OCI-LY3 (cell line): ENCODE data around the gene EYA2.

Experiments used
- H2AFZ ChIP-seq: fragments of 200-600, 300-600 bp; shearing (Covaris generic); 2 replicates; pipeline ENCODE4 v1.6.0; 2014; ENCODE audit warnings: antibody characterized with exemption, low read depth, low read length
- H3K27ac ChIP-seq: fragments of 200-600, 300-600 bp; sonication (generic); 2 replicates; pipeline ENCODE4 v1.5.1; 2014; ENCODE audit warnings: mild to moderate bottlenecking, low read length, moderate library complexity, mixed read lengths
- H3K27me3 ChIP-seq: fragments of 200-600, 300-600 bp; sonication (generic); 2 replicates; pipeline ENCODE4 v1.6.1; 2014; ENCODE audit warnings: low read depth, low read length, mixed read lengths
- H3K36me3 ChIP-seq: fragments of 200-600, 300-600 bp; sonication (generic); replicated peaks from 2 replicates; pipeline ENCODE3; 2014; ENCODE audit warnings: low read depth, low read length, mixed read lengths
- H3K4me1 ChIP-seq: fragments of 300-600, 200-600 bp; sonication (generic); 2 replicates; pipeline ENCODE4 v1.6.1; 2014; ENCODE audit warnings: low read length, mixed read lengths
- H3K4me2 ChIP-seq: fragments of 200-600, 300-600 bp; sonication (generic); 2 replicates; pipeline ENCODE4 v1.6.1; 2014; ENCODE audit warnings: low read length, mixed read lengths
- H3K4me3 ChIP-seq: fragments of 300-600, 200-600 bp; sonication (generic); 2 replicates; pipeline ENCODE4 v1.5.1; 2014; ENCODE audit warnings: antibody characterized with exemption, mild to moderate bottlenecking, low read length, moderate library complexity
- H3K79me2 ChIP-seq: fragments of 300-600, 200-600 bp; shearing (Covaris generic); 2 replicates; pipeline ENCODE4 v1.6.1; 2014; ENCODE audit warnings: mild to moderate bottlenecking, low read length, mixed read lengths
- H3K9ac ChIP-seq: fragments of 300-600, 200-600 bp; shearing (Covaris generic); 2 replicates; pipeline ENCODE4 v1.6.0; 2014; ENCODE audit warnings: mild to moderate bottlenecking, low read length, moderate library complexity
- H3K9me3 ChIP-seq: fragments of 200-600, 300-600 bp; shearing (Covaris generic); 2 replicates; pipeline ENCODE4 v1.6.1; 2014; ENCODE audit warnings: low read length, mixed read lengths; ENCODE audit not compliant: insufficient read depth
- H4K20me1 ChIP-seq: fragments of 200-600, 300-600 bp; sonication (generic); 2 replicates; pipeline ENCODE4 v1.6.1; 2016; ENCODE audit warnings: low read length, mixed read lengths; ENCODE audit not compliant: insufficient read depth
- EZH2phosphoT487 ChIP-seq: fragments of 200-600 bp; shearing (Covaris generic); IDR thresholded peaks from 2 replicates; pipeline ENCODE4 v1.6.1; 2018; ENCODE audit warnings: antibody characterized with exemption, mixed run types, low read depth
- TF ChIP-seq, protein P1 (sequence below): fragments of 200-600, 300-600 bp; sonication (generic); IDR thresholded peaks from 2 replicates; pipeline ENCODE4 v1.5.1; 2014; ENCODE audit warnings: antibody characterized with exemption, low read length, low read depth

The EYA2 gene

DNA sequence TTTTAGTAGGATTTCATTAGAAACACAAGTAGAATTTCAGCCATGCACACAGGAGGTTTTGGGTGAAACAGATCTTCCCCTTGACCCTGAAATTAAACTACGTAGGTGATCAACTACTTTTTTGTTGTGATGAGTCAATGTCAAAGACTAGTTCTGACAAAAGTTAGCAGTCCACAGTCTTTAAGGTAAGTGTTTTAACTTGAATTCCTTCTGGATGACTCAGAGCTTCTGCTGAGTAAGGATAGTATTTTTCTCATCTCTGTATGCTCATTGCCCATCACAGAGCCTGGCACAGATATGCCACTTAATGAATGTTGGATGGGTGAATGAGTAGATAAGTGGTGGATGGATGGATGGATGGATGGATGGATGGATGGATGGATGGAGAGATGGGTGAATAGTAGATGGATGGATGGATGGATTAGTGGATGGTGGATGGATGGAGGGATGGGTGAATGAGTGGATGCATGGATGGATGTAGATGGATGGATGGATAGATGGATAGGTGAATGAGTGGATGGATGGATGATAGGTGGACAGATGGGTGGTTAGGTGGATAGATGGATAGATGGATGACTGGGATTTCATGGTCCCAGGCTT is 296.5 kb downstream of the EYA2 start:
- Histone ChIP-seq H3K9ac (no peak overlapping the region), H3K4me1 (no peaks in the 10 kb centered on the region), H3K4me3 (no peak overlapping the region), H3K27me3 (peaks cover 42% of the 10 kb centered on the region), H3K9me3 (no peaks in the 10 kb centered on the region), H3K27ac (no peak overlapping the region), H2AFZ (no peak overlapping the region), H4K20me1 (no peaks in the 10 kb centered on the region), H3K4me2 (no peak overlapping the region), H3K36me3 (no peaks in the 10 kb centered on the region), H3K79me2 (no peaks in the 10 kb centered on the region)
- TF ChIP-seq, protein P1, sequence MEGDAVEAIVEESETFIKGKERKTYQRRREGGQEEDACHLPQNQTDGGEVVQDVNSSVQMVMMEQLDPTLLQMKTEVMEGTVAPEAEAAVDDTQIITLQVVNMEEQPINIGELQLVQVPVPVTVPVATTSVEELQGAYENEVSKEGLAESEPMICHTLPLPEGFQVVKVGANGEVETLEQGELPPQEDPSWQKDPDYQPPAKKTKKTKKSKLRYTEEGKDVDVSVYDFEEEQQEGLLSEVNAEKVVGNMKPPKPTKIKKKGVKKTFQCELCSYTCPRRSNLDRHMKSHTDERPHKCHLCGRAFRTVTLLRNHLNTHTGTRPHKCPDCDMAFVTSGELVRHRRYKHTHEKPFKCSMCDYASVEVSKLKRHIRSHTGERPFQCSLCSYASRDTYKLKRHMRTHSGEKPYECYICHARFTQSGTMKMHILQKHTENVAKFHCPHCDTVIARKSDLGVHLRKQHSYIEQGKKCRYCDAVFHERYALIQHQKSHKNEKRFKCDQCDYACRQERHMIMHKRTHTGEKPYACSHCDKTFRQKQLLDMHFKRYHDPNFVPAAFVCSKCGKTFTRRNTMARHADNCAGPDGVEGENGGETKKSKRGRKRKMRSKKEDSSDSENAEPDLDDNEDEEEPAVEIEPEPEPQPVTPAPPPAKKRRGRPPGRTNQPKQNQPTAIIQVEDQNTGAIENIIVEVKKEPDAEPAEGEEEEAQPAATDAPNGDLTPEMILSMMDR = no peak
- TF ChIP-seq EZH2phosphoT487 = no peak

DNA sequence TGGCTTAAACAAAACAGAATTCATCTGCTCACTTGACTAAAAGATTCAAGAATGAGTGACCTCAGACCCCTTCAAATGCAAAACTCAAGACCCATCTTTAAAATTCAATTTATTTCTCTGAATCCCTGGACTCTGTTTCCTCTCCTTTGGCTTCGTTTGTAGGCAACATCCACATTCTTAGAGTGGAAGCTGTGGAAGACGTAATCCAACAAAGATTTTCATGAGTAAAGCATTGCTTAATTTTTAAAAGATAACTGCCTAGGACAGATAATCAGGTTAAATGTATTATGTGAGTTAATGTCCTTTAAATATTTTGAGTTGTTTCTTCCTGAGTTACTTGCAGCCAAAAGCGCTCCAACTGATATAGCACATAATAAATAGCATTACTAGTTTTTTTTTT is 297.3 kb downstream of the EYA2 start:
- H3K27ac ChIP-seq = no peak overlapping the region
- no peaks in the 10 kb centered on the region for H4K20me1 ChIP-seq
- no peak overlapping the region for H3K4me3 ChIP-seq
- peaks cover 42% of the 10 kb centered on the region for H3K27me3 ChIP-seq
- TF ChIP-seq, protein P1 = no peak
- TF ChIP-seq EZH2phosphoT487 = no peak
- H3K9ac ChIP-seq = no peak overlapping the region
- peaks cover 5% of the 10 kb centered on the region for H3K4me1 ChIP-seq
- no peak overlapping the region for H2AFZ ChIP-seq
- H3K9me3 ChIP-seq = no peaks in the 10 kb centered on the region
- H3K79me2 ChIP-seq = no peaks in the 10 kb centered on the region
- no peaks in the 10 kb centered on the region for H3K36me3 ChIP-seq
- H3K4me2 ChIP-seq = no peak overlapping the region

DNA sequence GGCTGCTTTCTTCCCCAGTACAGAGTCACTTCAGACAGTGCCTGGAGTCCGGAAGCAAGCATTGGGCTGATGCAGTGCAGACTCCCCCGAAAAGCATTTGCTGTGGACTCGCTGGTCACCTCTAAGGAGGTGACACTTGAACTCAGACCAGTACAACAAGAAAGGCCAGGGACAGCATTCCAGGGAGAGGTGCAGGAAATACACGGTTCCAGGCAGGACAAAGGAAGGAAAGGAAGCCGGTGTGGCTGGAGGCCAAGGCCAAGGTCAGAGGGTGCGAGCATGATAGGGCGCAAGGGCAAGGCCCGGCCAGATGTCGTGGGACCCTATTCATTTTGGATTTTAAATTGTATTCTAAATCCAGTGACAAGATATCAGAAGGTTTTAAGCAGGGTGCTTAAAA is 300.9 kb downstream of the EYA2 start:
- H3K79me2 ChIP-seq = no peaks in the 10 kb centered on the region
- no peak for TF ChIP-seq EZH2phosphoT487
- TF ChIP-seq, protein P1 = no peak
- no peak overlapping the region for H3K4me2 ChIP-seq
- no peaks in the 10 kb centered on the region for H3K9me3 ChIP-seq
- peaks cover 10% of the 10 kb centered on the region for H3K4me1 ChIP-seq
- H3K4me3 ChIP-seq = no peak overlapping the region
- H3K9ac ChIP-seq = no peak overlapping the region
- no peaks in the 10 kb centered on the region for H3K36me3 ChIP-seq
- H3K27ac ChIP-seq = no peak overlapping the region
- H4K20me1 ChIP-seq = no peaks in the 10 kb centered on the region
- H2AFZ ChIP-seq = no peak overlapping the region
- H3K27me3 ChIP-seq = peaks cover 15% of the 10 kb centered on the region

DNA sequence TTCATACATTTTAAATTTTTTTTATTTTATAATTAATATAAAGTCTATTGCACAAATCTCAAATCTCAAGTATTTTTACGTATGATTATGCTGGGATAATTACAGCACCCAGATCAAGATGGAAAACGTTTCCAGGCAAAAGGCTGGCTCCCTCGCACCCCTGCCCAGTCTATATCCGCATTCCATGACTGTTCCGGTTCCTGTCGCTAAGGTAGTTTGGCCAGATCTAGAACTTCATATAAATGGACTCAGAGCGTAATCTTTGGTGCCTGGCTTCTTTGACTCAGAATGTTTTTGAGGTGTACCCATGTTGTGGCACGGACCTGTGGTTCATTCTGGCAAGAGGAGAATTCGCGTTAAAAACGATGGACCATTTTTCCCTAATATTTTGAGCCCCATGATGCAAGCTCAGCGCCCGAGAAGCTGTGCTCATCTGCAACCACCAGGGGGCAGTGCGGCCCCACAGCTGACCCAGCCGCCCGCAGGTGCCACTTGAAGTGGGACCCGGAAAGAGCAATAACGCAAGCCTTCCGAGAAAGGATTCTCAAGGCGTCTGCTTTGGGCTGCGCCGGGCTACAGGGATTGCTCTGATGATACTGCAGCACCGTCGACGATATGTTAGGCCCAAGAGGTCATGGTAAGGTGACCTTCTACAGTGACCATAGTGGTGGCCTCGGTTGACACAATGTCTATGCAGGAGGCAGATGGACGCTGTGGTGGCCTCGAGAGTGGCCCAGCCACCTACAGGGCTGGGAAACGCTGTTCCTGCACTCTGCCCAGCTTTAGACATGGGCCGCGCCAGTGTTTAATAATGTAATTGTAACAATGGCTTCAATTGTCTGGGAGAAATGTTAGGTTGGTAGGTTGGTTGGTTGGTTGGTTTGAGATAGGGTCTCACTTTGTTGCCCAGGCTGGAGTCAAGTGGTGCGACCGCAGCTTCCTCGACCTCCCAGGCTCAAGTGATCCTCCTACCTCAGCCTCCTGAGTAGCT is 301.7 kb downstream of the EYA2 start:
- H3K36me3 ChIP-seq = no peaks in the 10 kb centered on the region
- H2AFZ ChIP-seq = peak overlapping the region; percentile 98
- TF ChIP-seq EZH2phosphoT487 = no peak
- TF ChIP-seq, protein P1 = peak; percentile 100
- H3K9me3 ChIP-seq = no peaks in the 10 kb centered on the region
- H3K27ac ChIP-seq = no peak overlapping the region
- peaks cover 18% of the 10 kb centered on the region for H3K4me1 ChIP-seq
- H3K79me2 ChIP-seq = no peaks in the 10 kb centered on the region
- peak overlapping the region; percentile 70 for H3K4me3 ChIP-seq
- H3K27me3 ChIP-seq = peaks cover 7% of the 10 kb centered on the region
- H3K4me2 ChIP-seq = peak overlapping the region; percentile 90
- no peaks in the 10 kb centered on the region for H4K20me1 ChIP-seq
- H3K9ac ChIP-seq = peak overlapping the region; percentile 54
